ENCODE results near the gene DMKN. TPM values are rescaled to one million over a fixed set of nuclear protein-coding genes. Genes with fewer than 3 reads are reported as not detected.

Gene DMKN
- total RNA-seq, 1 donor from 2014 or later, result 1.8 TPM

DNA sequence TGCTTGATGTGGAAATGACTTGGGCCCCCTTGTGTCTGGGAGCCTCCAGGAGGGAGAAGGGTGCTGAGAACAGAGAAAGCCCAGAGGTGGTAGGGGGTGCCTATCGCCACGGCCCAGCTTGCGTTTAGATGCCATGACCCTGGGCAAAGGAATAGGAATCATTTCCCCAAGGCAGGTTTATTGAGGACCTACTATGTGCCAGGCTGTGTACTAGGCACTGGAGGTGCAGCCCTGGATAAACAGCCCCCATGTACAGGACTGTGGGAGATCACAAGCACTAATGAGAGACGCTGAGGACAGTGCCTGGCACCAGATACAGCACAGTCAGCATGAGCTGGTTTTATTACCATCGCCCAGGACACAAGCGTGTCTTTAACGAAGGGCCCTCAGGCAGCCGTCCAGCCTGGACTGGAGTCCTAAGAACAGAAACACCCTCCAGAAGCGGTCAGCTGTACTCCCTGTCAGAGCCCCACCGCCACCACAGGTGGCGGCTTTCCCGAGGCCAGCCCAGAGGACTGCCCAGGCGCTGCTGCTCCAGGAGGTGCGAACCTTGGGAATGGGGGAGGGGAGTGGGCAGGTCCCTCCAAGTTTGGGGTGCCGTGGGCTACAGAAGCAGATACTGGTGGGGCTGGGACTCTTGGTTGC is 36.6 kb upstream of the DMKN start:
- DNase-seq (ENCODE audit: low spot score), result no peak

DNA sequence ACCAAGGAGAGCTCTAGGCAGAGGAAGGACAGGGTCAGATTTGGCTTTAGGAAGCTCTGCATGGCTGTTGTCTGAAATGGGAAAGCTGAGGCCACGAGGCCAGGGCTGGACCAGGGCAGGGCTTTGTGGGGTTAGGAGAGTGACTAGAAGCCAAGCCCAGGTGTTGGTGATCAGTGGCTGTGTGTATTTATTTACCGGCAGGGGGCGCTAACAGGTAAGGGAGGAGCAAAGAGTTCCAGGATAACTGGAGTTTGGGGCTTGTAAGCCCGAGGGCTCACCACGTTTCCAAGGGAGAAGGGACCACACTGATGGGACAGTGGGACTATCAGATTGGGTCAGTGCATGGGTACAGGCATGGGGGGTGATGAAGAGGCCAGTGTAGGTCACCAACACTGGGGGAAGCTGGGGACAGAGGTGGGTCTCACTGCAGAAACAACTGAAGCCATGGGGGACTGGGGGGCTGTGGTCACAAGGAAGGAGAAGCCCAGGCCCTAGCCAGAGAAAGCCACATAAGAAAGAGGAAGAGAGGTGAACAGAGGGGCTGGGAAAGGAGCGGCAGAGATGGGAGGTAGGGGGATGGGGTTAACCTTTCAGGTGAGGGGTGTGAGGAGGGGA is 35.8 kb upstream of the DMKN start:
- DNase-seq (ENCODE audit: low spot score), result peak; percentile 37

DNA sequence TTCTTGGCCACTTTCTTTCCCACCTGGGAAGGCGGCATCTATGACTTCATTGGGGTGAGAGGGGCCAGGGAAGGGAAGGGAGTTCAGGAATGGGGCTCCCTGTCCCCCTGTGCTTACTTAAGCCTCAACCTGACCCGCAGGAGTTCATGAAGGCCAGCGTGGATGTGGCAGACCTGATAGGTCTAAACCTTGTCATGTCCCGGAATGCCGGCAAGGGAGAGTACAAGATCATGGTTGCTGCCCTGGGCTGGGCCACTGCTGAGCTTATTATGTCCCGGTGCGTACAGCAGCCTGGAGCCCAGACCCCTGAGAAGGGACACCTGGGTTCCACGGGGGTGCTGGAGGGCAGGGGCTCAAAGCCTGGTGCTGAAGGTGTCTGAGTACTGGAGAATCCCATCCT is 33.1 kb upstream of the DMKN start:
- no peak for DNase-seq (ENCODE audit: low spot score)

DNA sequence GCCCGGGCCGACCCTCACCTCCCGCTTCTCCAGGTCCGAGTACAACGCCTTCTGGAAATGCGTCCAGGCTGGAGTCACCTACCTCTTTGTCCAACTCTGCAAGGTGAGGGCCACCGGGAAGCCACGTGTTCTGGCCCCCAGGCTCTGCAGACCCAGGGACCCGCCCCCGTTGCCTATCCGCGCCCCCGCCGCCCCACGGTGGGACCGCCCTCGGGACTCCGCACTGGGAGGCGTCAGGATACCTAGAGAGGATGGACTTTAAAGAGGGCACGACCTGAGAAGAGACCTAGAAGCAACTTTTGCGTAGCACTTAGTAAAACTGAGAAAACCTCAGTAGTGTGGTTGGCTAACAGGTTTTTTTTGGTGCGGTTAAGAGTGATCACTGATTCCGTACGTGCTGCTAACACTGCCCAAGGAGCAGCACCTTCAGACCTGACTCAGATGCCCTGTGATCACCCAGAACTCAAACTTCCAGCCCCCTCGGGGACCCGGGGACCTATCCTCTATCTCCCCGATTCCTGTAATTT is 32.5 kb upstream of the DMKN start:
- no peak for DNase-seq (ENCODE audit: low spot score)

DNA sequence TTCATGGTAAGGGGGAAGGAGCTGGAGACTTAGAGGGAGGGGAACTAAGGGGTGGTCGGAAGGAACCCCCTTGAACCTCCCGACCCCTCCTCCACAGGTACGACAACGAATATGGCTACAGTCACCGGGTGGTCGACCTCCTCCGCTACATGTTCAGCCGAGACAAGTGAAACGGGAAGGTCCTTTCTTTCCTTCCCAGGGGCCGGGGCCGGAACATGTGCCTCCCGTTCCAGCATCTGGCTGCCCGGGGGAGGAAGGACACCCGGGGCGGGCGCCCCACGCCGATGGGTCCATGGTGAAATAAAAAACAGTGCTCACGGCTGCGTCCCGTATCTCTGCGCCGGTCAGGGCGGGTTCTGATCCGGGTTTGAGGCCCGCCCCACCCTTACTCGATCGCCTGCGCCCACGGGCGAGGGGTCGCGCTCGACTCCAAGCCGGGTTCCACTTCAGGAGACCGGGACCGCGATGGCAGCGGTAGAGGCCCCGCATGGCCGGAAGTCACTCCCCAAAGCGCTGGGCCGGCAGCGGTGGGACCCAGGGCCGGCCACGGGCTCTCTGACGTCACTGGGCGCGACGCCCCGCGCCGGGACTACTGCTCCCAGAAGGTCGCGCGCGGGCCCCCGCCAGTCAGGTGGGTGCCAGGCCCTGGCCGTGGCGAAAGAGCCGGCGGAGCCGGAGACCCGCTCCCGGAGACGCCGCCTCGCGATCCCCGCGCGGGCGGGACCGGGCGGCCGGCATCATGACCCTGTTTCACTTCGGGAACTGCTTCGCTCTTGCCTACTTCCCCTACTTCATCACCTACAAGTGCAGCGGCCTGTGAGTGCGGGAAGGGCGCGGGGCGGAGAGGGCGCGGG is 31.8 kb upstream of the DMKN start, which contains the start of gene TMEM147:
TSS of gene TMEM147 (plus strand) at position 626 of the 854 bp plus-strand sequence. CDS start at position 740, 114 bp downstream.
- peak; percentile 92 for DNase-seq (ENCODE audit: low spot score)

DNA sequence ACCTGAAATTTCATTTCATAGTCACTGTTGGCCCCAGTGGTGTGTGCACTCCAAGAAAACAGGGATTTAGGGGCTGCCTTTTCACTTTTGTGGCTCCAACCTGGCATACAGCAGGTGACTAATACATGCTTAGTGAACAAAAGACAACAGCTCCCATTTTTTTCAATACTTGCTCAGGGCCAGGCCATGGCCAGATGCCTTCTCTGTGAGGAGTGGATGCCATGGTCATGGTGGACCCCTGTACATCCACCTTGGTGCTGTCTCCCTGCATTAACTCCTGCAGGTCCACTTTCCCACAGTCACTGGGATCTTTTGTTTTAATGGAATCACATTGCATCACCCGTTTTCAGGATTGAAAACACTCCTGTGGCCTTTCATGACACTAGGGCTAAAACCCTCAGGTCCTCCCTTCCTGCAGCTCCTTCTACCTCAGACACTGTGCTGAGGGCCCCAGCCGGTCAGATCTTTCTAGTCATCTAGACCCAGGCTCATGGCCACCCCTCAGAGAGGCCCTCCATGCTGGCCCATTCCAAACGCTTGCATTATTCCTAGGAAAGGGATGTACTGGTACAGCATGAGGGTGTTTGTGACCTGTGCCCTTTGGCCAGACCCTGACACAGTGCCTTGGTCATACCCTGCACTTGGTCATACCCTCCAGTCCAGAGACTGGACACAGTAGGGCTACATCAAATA is 30.8 kb upstream of the DMKN start:
- DNase-seq (ENCODE audit: low spot score), result no peak

DNA sequence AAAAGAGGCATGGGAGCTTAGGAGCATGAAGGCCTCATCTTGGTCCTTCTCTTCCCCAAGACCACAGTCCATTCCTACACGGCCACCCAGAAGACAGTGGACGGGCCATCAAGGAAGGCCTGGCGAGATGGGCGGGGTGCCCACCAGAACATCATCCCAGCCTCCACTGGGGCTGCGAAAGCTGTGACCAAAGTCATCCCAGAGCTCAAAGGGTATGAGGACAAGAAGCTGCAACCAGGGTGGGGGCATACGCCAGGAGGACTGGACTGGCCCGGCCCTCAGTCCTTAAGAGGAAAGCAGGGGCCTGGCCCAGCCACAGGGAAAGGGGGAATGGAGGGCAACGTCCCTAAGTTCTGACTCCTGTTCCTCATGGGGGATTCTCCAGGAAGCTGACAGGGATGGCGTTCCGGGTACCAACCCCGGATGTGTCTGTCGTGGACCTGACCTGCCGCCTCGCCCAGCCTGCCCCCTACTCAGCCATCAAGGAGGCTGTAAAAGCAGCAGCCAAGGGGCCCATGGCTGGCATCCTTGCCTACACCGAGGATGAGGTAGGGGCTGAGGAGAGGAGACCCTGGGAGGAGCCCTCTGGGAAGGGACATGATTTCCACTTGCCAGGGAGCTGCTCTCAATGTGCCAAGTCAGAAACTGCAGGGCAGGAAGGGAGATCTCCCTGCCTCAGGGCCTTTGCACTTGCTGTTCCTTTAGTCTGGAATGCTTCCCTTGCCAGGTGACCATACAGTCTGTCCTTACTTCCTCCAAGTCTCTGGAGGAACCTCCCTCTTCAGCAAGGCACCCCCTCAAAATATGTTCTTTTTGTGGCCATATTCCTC is 30.0 kb upstream of the DMKN start:
- no peak for DNase-seq (ENCODE audit: low spot score)

DNA sequence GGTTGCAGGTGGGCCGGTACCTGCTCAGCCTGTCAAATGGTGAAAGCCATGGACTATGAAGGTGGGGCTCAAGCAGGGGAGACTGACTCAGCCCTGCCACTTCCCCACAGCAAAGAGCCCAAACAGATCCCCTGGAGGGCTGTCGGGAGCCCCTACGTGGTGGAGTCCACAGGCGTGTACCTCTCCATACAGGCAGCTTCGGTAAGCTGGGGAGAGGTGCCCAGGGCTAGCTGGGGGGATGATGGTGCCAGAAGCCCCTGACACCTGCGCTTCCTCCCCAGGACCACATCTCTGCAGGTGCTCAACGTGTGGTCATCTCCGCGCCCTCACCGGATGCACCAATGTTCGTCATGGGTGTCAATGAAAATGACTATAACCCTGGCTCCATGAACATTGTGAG is 28.8 kb upstream of the DMKN start:
- no peak for DNase-seq (ENCODE audit: low spot score)

DNA sequence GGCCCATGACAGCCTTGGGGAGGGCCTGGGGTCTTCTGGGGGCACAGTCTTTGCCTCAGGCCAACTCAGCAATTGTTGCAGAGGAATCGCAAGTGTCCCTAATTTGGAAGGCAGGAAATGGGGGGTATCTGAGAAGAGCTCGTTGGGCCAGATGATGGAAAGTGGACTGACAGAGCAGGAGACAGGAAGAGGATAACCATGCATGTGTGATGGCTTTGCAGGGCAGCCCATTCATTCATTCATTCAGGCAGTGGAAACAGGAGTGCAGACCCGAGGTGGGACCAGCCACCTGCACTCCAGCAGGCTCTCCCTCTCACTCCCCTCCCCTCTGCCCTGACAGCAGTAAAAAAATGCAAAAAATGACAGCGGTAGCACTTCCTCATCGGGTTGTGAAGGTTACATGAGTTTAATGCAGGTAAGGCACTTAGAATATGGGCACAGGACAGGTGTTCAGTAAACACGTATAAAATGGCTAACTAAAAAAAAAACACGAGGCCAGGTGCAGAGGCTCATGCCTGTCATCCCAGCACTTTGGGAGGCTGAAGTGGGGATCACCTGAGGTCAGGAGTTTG is 27.0 kb upstream of the DMKN start:
- DNase-seq (ENCODE audit: low spot score), result no peak

DNA sequence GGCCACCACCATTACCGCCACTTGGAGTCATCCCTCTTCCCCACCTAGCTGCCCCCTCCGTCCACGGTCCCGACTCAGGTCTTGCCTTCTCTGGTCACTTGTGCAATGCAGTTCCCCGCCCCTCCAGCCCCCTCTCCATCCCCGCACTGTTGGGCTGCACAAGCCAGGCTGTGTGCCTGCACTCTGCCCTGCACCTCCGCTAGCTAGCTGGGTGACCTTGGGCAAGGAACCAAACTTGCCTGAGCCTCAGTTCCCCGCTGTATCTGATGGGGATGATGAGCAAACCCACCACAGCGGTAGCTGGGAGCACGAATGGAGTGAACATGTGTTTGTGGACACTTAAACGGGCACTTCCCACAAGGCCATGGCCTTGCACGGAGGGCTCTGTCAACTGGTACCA is 26.4 kb upstream of the DMKN start:
- DNase-seq (ENCODE audit: low spot score), result no peak

DNA sequence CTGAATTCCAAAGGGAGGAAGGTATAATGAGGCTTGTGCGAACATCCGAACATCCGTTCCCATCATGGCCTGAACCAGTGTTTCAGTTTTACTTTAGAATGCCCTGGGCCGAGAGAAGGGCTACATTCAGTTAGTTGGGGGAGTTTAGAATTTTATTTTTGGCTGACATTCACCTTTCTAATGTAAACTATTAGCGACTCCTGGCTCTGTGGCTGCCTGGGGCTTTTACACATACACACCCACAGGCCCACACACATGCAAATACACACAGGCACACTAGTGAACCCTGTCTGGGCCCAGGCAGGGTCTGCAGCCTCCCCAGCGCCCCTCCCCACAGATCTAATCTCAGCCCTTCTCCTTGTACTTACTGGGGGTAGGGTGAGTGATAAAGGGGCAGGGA is 25.9 kb upstream of the DMKN start:
- DNase-seq (ENCODE audit: low spot score), result no peak

DNA sequence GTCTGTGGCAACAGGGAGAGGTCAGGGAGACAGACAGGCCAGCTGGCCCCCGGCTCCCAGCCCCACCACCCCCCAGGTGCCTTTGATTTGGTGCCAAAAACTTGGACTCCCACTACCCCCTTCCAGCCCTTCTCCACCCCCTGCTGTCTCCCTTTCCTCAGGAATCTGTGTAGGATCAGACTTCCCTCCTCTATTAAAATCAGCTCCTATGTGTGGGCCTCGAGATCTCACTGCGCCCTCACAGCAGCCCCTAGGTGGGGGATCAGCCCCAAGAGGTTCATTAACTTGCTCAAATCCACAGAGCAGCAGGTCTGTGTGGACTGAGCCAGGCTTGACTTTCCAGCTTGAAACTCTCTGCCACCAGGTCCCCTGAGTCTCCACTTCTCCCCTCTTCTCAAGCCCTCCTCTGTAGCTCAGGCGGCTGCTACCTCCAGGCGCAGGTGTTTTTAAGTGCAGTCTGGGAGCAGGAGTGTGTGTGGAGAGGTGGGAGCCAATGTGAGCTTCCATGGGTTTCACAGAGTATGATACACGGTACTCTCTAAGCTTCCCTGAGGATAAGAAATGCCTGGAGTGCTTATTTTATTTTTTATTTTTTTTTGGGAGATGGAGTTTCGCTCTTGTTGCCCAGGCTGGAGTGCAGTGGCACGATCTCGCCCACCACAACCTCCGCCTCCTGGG is 21.5 kb upstream of the DMKN start:
- DNase-seq (ENCODE audit: low spot score), result no peak

DNA sequence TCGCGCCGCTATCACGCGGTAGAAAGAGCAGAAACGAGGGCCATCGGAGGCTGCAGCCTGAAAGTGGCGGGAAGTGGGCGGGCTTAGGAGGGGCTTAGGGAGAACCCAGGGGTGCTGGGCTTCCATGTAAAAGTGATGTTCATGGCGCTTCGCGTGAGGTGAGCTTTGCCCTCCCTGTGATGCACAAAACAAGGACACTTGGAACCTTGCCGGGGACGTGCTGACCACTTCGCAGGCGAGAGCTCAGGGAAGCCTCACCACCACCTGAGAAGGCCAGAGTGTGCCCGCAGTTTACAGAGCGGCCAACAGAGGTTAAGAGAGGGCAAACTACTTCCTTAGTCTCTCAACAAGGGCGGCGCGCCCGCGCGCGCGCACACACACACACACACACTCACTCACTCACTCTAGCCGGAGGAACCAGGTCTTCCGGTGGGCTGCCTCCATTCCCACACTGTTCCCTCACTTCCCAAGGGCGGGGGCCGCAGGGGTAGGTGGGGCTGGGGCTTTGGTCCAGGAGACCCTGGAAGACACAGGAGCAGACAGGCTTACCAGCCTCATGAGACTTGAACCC is 20.5 kb upstream of the DMKN start:
- DNase-seq (ENCODE audit: low spot score), result peak; percentile 22

DNA sequence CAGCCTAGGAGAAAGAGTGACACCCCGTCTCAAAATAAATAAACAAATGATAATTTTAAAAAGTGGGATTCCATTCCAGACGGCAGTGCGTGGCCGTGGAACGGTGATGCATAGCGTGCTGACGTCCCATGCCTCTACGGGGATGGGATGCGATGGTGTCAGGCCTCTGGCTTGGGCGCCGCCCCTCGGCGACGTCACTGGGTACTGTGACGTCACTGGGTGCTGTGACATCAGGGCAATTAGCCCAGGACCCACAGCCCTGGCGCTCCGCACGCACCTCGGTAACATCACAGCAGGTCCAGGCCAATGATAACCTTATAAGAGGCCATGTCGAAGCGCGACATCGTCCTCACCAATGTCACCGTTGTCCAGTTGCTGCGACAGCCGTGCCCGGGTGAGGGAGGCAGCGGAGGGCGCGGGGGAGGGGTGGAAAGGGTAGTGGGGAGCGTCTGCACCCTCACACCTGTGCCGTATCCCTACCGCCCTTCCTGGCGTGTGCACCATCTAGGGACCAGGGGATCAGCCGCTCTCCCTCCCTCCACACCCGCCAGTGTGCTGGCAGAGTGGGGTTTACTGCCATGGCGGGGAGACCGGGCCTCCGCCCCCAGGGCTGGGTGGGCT is 19.9 kb upstream of the DMKN start, which contains the start of gene GAPDHS:
TSS of gene GAPDHS (plus strand) at position 256 of the 621 bp plus-strand sequence. CDS start at position 328, 72 bp downstream.
- DNase-seq (ENCODE audit: low spot score), result no peak

DNA sequence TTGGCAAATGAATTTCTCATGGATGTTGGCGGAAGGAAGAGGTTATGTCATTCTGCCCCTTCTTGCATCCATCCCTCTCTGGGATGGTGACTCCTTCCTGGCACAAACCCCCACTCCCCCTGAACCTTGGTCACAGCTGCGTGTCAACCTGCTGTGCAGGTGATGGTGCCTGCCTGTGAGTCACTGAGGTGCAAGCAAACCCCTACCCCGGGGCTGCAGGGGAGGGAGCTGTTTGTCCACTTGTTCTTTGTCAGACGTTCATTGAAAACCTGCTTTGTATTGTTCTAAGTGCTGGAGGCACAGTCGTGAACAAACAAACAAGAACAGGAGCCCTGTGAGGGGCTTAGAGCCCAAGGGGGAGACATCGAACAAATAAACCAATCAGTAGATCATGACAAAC is 17.8 kb upstream of the DMKN start:
- no peak for DNase-seq (ENCODE audit: low spot score)

DNA sequence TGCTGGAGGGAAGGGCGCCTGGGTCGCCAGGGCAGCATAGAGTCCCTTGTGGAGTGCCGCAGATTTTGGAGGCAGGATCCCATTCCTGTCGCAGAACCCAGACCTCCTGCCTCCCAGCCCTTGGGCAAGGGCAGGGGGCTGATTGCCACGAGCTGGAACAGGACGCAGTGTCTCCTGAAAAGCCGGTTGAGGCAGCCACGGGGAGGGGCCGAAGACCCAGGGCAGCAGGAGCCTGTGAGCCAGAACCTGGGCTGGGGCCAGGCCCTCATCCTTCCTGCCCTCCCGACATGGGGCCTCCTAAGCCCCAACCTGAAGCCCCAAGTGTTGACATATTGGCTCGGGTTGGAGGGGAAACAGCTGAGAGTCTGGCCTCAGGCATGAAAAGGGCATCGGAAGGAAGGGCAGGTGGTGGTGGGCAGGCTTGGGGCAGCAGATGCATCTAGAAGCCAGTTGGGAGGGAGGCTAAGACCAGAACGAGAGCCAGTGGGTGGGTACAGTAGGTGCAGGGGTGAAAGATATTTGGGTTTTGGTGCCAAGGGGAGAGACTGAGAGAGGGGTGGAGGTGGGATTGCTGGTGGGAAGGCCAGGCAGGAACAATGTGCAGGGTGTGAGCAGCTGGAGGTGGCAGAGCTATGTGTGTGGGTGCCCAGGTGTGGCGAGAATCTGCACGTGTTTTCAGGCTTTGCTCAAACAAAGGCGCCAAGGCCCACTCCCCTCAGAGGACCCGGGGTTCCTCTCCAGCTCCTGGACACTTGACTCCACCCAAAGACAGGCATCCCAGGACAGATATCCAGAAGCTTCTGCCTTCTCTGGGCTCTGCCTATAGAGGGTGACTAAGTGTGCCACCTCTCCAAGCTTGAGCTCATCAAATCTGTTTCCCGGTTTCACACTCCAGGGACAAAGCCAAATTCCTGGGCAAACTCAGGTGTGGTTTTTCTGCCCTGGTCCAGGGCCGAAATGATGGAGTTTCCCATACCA is 16.1 kb upstream of the DMKN start:
- no peak for DNase-seq (ENCODE audit: low spot score)

DNA sequence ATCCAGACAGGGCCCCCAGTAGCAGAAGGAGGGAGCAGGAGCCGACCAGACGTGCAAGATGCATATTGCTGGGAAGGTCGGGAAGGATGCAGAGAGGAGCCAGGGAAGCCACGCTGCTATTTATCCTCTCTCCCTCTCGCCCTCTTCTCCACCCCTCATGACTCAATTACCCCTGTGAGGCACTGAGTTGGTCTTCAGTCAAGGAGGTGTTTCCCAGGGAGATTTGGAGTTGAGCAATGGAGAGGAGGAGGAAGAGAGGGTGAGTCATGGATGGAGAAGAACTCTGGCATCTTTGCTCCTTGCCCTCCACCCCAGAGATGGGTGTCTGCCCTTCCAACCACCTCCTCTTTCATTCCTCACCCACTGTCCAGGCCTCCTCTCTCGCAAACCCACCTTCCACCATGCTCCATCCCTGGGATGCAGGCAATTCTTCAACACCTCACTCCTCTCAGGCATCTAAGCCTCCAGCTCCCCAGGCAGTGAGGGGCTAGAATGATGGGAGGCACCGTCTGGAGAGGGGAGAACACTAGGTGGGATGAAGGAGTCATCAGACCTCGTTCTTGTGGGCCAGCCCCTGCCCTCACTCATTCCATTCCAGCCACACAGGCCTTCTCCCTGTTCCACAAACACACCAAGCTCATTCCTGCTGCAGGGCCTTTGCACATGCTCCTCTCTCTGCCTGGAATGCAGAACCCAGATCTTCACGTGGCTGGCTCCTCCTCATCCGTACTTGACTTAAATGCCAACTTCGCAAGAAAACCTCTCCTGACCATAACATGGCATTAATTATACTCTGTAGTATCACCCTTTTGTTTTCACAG is 15.0 kb upstream of the DMKN start, which contains the start of gene SBSN:
TSS of gene SBSN (minus strand) at position 94 of the 821 bp plus-strand sequence. CDS start at position 64, 30 bp downstream.
- DNase-seq (ENCODE audit: low spot score), result no peak

Data from mucosa of gallbladder (tissue), 1 donor.